ENCODE measurements around the gene NPW.

DNA sequence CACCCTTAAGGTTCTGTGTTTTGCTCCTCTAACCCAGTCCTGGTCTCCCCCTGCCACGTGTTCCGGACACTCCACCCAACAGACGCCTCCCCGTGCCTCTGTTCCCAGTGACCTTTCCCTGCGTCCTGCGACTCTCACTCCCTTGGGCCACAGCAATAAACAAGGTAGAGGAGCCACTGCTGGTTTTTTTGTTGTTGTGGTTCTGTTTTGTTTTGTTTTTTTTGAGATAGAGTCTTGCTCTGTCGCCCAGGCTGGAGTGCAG, 3.7 kb upstream of the NPW start:
- TF ChIP-seq, protein P1, sequence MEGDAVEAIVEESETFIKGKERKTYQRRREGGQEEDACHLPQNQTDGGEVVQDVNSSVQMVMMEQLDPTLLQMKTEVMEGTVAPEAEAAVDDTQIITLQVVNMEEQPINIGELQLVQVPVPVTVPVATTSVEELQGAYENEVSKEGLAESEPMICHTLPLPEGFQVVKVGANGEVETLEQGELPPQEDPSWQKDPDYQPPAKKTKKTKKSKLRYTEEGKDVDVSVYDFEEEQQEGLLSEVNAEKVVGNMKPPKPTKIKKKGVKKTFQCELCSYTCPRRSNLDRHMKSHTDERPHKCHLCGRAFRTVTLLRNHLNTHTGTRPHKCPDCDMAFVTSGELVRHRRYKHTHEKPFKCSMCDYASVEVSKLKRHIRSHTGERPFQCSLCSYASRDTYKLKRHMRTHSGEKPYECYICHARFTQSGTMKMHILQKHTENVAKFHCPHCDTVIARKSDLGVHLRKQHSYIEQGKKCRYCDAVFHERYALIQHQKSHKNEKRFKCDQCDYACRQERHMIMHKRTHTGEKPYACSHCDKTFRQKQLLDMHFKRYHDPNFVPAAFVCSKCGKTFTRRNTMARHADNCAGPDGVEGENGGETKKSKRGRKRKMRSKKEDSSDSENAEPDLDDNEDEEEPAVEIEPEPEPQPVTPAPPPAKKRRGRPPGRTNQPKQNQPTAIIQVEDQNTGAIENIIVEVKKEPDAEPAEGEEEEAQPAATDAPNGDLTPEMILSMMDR (IDR thresholded peaks at IDR 0.05; ENCODE audit: low read depth, low read length): no peak
- no peak for TF ChIP-seq EZH2phosphoT487 (IDR thresholded peaks at IDR 0.05; ENCODE audit: low read depth)
